MCF 10A (cell line): ENCODE measurements around the gene MMP14. TPM values are rescaled to one million over a fixed set of nuclear protein-coding genes. Genes with fewer than 3 reads are reported as not detected.
"Not testable (repeated sequence)": the region's sequence is repeated elsewhere in the genome, so short reads cannot be mapped to it uniquely, and the experiment has no call there.

Experiments
- BruUV-seq: library from RNA; stranded (reverse); fragments of 400-500 nt; replicated peaks from 2 replicates; lab custom pipeline; 2021; lab: Mats Ljungman, UMichigan
- CTCF ChIA-PET: fragments of 300-600 bp; sonication (Branson Sonifier 250); formaldehyde crosslinking; extraction: SDS; loops from one replicate; lab custom pipeline; 2021; ENCODE audit warnings: antibody characterized with exemption, inconsistent platforms; lab: Yijun Ruan, JAX
- POLR2A ChIA-PET: fragments of 300-600, 350-650 bp; sonication (Branson Sonifier 250); formaldehyde crosslinking; extraction: SDS; loops from one replicate; lab custom pipeline; 2020; ENCODE audit warnings: antibody characterized with exemption, inconsistent platforms; lab: Yijun Ruan, JAX
- DNase-seq: peaks from one replicate; pipeline ENCODE4 v3.0.0-alpha.2; 2018; ENCODE audit not compliant: unreplicated experiment
- H3K27ac Mint-ChIP-seq: one replicate; pipeline ENCODE4 v1.8.0; 2022; ENCODE audit warnings: mild to moderate bottlenecking, low read depth, mixed read lengths; ENCODE audit not compliant: unreplicated experiment
- H3K27me3 Mint-ChIP-seq: one replicate; pipeline ENCODE4 v1.8.0; 2022; ENCODE audit warnings: mixed read lengths; ENCODE audit not compliant: insufficient read depth, unreplicated experiment
- H3K36me3 Mint-ChIP-seq: one replicate; pipeline ENCODE4 v1.8.0; 2022; ENCODE audit warnings: mild to moderate bottlenecking, moderate library complexity, mixed read lengths; ENCODE audit not compliant: insufficient read depth, unreplicated experiment
- H3K4me1 Mint-ChIP-seq: one replicate; pipeline ENCODE4 v1.8.0; 2022; ENCODE audit warnings: mixed read lengths; ENCODE audit not compliant: insufficient read depth, unreplicated experiment
- H3K4me3 Mint-ChIP-seq: one replicate; pipeline ENCODE4 v1.8.0; 2022; ENCODE audit warnings: mild to moderate bottlenecking, moderate library complexity, mixed read lengths; ENCODE audit not compliant: unreplicated experiment
- H3K9me3 Mint-ChIP-seq: one replicate; pipeline ENCODE4 v1.8.0; 2022; ENCODE audit warnings: mixed read lengths; ENCODE audit not compliant: unreplicated experiment
- intact Hi-C: fragments of 100-400 bp; cut with micrococcal nuclease; formaldehyde crosslinking; loops from 2 replicates; pipeline ENCODE4 v1.14.1; 2022
- total RNA-seq: library from RNA; stranded (reverse); gene quantifications from 2 replicates; pipeline ENCODE4 v1.2.3, GENCODE V29; 2022
- TF ChIP-seq, protein P1 (sequence below): fragments of 200-600 bp; IDR thresholded peaks from one replicate; pipeline ENCODE4 v1.8.0; 2022; ENCODE audit warnings: antibody characterized with exemption, mild to moderate bottlenecking; ENCODE audit not compliant: unreplicated experiment

Gene MMP14
- total RNA-seq, 1 experiment from 2014 or later = 71.5 TPM

DNA sequence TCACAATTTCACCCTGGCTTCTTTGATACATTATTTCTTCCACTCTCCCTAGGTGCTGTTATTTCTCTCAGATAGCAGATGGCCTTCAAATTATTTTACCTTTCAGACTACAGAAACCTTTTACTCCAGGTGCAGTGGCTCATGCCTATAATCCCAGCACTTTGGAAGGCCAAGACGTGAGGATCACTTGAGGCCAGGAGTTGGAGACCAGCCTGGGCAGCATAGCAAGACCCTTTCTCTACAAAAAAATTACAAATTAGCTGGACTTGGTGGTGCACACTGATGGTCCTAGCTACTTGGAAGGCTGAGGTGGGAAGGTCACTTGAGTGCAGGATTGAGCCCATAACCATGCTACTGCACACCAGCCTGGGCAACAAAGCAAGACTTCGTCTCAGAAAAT, 44.2 kb upstream of the MMP14 start:
- BruUV-seq = no TSS peak
- CTCF ChIA-PET = interaction anchor here (0.9 to 1.4 kb wide), 2 partner anchors 61 to 139 kb away, joined by 4 to 7 read pairs; no protein-coding TSS in a partner anchor

DNA sequence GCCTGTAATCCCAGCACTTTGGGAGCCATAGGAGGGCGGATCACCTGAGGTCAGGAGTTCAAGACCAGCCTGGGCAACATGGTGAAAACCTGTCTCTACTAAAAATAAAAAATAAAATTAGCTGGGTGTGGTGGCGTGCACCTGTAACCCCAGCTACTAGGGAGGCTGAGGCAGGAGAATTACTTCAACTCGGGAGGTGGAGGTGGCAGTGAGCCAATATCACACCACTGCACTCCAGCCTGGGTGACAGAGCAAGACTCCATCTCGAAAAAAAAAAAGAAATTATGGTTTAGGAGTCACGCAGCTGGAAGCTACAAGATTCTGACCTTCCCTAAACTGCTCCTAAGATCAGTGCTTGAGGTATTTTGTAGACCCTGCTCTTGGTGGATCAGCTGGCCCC, 42.8 kb upstream of the MMP14 start:
- BruUV-seq, H3K9me3 Mint-ChIP-seq, H3K36me3 Mint-ChIP-seq, POLR2A ChIA-PET, DNase-seq, H3K27ac Mint-ChIP-seq, H3K4me1 Mint-ChIP-seq, intact Hi-C loops, H3K4me3 Mint-ChIP-seq, H3K27me3 Mint-ChIP-seq: not testable (repeated sequence)
- CTCF ChIA-PET = interaction anchor here (0.7 to 1.2 kb wide), 5 partner anchors 18 to 180 kb away, joined by 3 to 5 read pairs (median 4); no protein-coding TSS in a partner anchor

More for the DNA sequence above, 44.2 kb upstream of the MMP14 start:
- no peaks in the 10 kb centered on the region for H3K27me3 Mint-ChIP-seq
- H3K36me3 Mint-ChIP-seq = no peaks in the 10 kb centered on the region
- intact Hi-C loops = no loop called here
- POLR2A ChIA-PET = interaction anchor here (0.6 to 1.8 kb wide), 4 partner anchors 16 to 45 kb away, joined by 3 to 9 read pairs (median 4); partner anchors contain the start of gene OXA1L
- H3K9me3 Mint-ChIP-seq = no peaks in the 10 kb centered on the region
- DNase-seq = no peak
- TF ChIP-seq, protein P1, sequence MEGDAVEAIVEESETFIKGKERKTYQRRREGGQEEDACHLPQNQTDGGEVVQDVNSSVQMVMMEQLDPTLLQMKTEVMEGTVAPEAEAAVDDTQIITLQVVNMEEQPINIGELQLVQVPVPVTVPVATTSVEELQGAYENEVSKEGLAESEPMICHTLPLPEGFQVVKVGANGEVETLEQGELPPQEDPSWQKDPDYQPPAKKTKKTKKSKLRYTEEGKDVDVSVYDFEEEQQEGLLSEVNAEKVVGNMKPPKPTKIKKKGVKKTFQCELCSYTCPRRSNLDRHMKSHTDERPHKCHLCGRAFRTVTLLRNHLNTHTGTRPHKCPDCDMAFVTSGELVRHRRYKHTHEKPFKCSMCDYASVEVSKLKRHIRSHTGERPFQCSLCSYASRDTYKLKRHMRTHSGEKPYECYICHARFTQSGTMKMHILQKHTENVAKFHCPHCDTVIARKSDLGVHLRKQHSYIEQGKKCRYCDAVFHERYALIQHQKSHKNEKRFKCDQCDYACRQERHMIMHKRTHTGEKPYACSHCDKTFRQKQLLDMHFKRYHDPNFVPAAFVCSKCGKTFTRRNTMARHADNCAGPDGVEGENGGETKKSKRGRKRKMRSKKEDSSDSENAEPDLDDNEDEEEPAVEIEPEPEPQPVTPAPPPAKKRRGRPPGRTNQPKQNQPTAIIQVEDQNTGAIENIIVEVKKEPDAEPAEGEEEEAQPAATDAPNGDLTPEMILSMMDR = no peak
- no peak overlapping the region for H3K27ac Mint-ChIP-seq
- peaks cover 6% of the 10 kb centered on the region for H3K4me1 Mint-ChIP-seq
- H3K4me3 Mint-ChIP-seq = no peak overlapping the region

DNA sequence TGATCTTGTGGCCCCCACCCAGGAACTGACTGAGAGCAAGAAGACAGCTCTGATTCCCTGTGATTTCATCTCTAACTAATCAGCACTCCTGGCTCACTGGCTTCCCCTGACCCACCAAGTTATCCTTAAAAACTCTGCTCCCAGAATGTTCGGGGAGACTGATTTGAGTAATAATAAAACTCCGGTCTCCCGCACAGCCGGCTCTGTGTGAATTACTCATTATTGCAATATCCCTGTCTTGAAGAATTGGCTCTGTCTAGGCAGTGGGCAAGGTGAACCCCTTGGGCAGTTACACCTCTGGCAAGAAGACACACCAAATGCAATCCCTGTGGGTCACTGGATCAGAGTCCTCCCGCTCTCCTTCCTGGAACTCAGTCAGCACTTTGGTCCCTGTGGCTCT, 42.4 kb upstream of the MMP14 start:
- Mint-ChIP-seq H3K36me3 (no peaks in the 10 kb centered on the region), H3K27me3 (peaks cover 13% of the 10 kb centered on the region), H3K4me1 (peaks cover 6% of the 10 kb centered on the region), H3K4me3 (no peak overlapping the region), H3K27ac (no peak overlapping the region), H3K9me3 (no peaks in the 10 kb centered on the region)
- intact Hi-C loops = no loop called here
- no TSS peak for BruUV-seq
- POLR2A ChIA-PET = no interaction called here
- TF ChIP-seq, protein P1 = no peak
- no peak for DNase-seq
- CTCF ChIA-PET = interaction anchor here (0.7 to 1.2 kb wide), 5 partner anchors 29 to 181 kb away, joined by 3 to 5 read pairs (median 4); no protein-coding TSS in a partner anchor

GRCh38 chr14:22794551-22794951, 41.8 kb upstream of the MMP14 start:
- no peak for DNase-seq
- Mint-ChIP-seq H3K27ac (no peak overlapping the region), H3K4me1 (peaks cover 6% of the 10 kb centered on the region), H3K27me3 (peaks cover 16% of the 10 kb centered on the region), H3K36me3 (no peaks in the 10 kb centered on the region), H3K9me3 (no peaks in the 10 kb centered on the region), H3K4me3 (no peak overlapping the region)
- BruUV-seq = no TSS peak
- intact Hi-C loops = no loop called here
- TF ChIP-seq, protein P1 = no peak
- POLR2A ChIA-PET = no interaction called here
- CTCF ChIA-PET = interaction anchor here (1.1 to 1.2 kb wide), 3 partner anchors 28 to 136 kb away, joined by 3 to 4 read pairs (median 4); no protein-coding TSS in a partner anchor
